A549 (cell line): ENCODE data around the gene SLC26A8.
"Not testable (repeated sequence)": the region's sequence is repeated elsewhere in the genome, so short reads cannot be mapped to it uniquely, and the experiment has no call there.

Experiments
- ELK1 ChIP-seq: fragments of 150-350 bp; IDR thresholded peaks from 2 replicates; pipeline ENCODE4 v1.6.1; 2014; ENCODE audit warnings: low read depth, mild to moderate bottlenecking, low read length
- HOXA7 ChIP-seq: fragments of 250-450 bp; sonication (Bioruptor Pico); IDR thresholded peaks from 2 replicates; pipeline ENCODE4 v1.5.0; 2020; ENCODE audit warnings: mild to moderate bottlenecking, moderate library complexity
- PHF8 ChIP-seq: fragments of 200-600 bp; sonication (generic); IDR thresholded peaks from 2 replicates; pipeline ENCODE4 v1.6.1; 2016; ENCODE audit warnings: low read depth, mild to moderate bottlenecking, antibody characterized with exemption, moderate library complexity, borderline replicate concordance
- POLR2AphosphoS2 ChIP-seq: conservative IDR thresholded peaks from 2 replicates; pipeline ENCODE4 v1.6.1; 2012; ENCODE audit warnings: low read length, improper control_type of control experiment, inconsistent platforms
- USF2 ChIP-seq: fragments of 450-650 bp; IDR thresholded peaks from 2 replicates; pipeline ENCODE4 v1.6.1; 2014; ENCODE audit warnings: antibody characterized with exemption

GRCh38 chr6:35908753-35909401 lies 115.6 kb downstream of the SLC26A8 start:
- not testable (repeated sequence) for TF ChIP-seq POLR2AphosphoS2; USF2; PHF8; HOXA7 (CRISPR knock-in tag); ELK1
